Measurements from ENCODE around the gene SPRR2B.
"Not testable (repeated sequence)": the region's sequence is repeated elsewhere in the genome, so short reads cannot be mapped to it uniquely, and the experiment has no call there.

Gene SPRR2B

DNA sequence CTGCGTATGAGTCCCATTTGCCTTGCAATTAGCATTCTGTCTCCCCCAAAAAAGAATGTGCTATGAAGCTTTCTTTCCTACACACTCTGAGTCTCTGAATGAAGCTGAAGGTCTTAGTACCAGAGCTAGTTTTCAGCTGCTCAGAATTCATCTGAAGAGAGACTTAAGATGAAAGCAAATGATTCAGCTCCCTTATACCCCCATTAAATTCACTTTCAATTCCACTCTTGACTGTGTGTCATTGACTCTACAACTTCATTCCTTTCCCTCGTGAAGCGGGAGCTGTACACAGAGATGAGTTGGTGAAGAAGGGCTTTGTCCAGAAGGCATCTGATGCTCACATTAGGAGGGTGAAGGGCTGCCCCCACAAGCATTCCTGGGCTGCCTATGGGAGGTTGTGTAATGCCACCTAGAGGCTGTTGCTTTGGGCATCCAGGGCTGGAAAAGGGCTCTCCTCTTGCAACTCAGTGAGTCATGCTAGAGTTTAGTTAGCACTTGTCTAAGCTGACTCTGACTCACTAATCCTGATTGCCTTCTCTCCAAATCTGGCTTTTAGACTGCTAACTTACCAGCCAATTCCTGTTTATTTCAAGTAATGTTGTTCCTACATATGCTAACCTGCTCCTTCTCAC, 38.6 kb downstream of the SPRR2B start:
- no peak for DNase-seq

DNA sequence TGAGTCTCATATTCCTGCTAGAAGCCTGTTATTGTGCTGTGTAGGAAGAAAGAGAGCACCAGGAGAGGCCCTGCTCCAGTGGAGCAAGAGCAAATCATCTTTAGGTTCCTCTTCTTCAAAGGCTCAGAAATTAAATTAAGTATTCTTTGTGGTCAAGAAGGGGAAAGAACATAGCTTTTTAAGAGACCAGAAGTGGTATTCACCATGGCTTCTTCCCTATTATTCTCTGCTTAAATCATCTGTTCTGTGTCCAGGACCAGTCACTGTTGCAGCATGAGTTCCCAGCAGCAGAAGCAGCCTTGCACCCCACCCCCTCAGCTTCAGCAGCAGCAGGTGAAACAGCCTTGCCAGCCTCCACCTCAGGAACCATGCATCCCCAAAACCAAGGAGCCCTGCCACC, 39.3 kb downstream of the SPRR2B start:
- DNase-seq = no peak

DNA sequence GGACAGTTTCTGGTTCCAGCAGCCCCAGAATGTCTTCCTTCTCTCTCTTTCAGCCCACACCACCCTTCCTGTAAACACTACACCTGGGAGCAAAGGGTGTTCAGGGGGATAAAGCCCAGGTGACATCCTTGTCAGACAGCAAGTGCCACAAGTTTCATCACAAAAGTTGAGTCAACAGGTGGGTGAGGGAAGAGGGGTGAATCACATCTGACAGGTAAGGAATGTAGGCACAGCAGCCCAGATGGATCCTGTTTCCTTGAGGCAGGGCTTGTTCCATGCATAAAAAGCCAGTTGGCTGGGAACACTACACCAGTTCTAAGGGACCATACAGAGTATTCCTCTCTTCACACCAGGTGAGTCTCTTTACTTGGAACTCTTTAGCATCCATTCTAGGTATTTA, 40.5 kb downstream of the SPRR2B start, which contains the start of gene SPRR1B:
Gene SPRR1B (plus strand): TSS at position 309 of the 400 bp plus-strand sequence. CDS start 1,143 bp downstream, outside the sequence.
- DNase-seq = no peak

DNA sequence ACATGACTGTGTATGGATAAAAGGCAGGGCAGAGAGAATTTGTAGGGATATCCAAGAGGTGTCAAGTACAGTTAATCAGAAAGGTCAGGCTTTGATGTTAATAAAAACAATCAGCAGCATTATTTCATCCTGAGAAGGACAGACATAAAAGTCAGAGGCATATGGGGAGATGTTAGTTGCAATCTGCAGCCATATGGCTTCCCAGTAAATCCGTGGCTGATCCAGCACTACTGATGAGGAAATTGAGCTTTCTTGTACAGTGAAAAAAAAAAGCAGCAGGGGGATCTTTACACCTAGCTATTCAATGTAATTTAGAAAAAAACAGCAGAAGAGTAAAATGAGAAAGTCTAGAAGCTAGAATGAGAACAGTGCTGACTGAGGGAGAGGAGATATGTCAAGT, 42.6 kb downstream of the SPRR2B start:
- DNase-seq = no peak

DNA sequence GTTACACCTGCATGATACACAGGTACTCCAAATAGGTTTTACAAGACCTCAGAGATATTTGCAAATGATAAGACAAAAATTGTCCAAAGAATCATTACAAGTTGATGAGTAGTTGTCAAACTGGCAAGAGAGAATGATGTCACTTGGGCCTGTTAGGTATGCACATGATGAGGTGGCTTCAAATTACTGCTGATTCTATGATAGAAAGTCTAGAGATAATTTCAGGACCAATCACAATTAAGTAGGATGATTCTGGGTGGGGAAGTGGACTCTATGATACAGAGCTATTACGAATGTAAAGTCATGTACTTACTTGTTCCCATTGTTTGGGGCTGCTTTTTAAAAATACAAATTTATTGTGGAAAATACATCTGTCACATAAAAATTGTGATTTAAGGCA, 45.6 kb downstream of the SPRR2B start:
- DNase-seq = no peak

DNA sequence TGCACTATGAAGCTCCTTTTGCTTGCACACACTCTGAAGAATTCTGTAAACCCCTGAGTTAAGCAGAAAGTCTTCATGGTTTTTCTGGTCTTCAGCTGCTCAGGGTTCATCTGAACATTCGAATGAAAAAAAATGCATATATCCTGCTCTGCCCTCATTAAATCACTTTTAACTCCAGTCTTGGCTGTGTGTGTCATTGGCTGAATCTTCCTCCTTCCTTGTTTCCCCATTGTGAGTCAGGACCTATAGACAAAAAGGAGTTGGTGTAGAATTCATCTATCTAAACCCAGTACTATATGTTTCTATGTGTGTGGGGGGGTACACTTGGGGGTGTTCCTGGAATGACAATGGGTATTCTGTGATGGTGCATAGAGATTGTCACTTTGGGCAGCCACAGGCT, 47.0 kb downstream of the SPRR2B start:
- DNase-seq = no peak

DNA sequence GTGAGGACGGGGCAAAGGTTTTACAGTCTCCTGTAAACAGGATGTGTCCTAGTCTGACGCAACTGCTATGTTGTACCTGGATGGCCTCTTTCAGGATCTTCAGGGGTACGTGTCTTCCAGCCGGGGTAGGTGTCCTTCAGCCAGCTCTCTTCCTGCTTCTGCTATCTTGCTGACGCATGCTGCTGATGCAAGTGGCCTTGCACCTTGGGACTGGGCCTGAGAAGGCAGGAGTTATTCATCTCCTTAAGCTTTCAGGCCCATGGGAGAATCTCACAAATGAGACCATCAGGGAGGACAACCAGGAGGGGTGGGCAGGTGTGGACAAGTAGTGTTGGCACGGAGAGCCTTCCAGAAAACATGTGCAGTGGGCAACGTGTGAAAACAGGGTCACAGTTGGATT, 48.3 kb downstream of the SPRR2B start:
- DNase-seq = no peak

DNA sequence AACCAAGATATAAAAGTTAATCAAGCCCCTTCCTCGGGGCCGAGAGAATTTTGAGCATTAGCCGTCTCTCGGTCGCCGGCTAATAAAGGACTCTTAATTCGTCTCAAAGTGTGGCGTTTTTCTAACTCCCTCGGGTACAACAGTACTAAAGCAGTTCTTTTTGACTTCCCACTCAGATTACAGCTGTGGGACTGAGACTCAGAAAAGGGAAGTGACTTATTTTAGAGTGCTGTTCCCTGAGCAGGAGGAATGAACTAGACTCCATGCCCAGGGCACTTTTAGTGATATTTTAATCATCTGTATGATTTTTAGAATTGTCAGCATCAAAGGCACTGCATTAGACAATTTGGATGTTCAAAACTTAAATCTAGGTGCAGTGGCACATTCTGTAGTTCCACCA, 49.1 kb downstream of the SPRR2B start:
- not testable (repeated sequence) for DNase-seq

DNA sequence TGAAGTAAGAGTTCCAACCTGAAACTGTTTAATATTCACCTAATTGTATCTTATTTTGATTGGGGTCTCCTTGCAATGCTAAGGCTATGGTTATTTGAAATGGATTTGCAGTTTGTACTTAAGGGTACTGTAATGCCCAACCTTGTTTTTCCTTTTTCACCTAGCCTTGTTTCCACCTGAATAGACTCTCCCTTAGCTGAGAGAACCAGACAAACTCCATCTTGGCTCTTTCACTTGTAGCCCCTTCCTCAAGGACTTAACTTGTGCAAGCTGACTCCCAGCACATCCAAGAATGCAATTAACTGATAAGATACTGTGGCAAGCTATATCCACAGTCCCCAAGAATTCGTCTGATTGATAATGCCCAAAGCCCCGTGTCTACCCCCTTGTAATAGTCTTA, 49.6 kb downstream of the SPRR2B start:
- DNase-seq = not testable (repeated sequence)

Data from NCI-H1105 treated with DMSO at 0.1 percent for 48 hours (cell line).